Activated CD8-positive, alpha-beta T cell treated with anti-CD3 and anti-CD28 coated beads, Interleukin-2, amount 10 ng/mL, durations not matched to agents 7 days and 5 days (primary cell): ENCODE results near the gene PCCA. TPM values are rescaled to one million over a fixed set of nuclear protein-coding genes. Genes with fewer than 3 reads are reported as not detected.

Experiments
- ATAC-seq: fragments of 150-1000 bp; cut with Tn5 transposase; one replicate; pipeline ENCODE4 v1.10.0; 2021; ENCODE audit warnings: moderate library complexity
- CTCF ChIA-PET: fragments of 350-600 bp; sonication (Branson Sonifier 250); formaldehyde crosslinking; loops from one replicate; lab custom pipeline; 2021; ENCODE audit warnings: antibody characterized with exemption; lab: Charles Lee
- POLR2A ChIA-PET: fragments of 350-600 bp; sonication (Branson Sonifier 250); formaldehyde crosslinking; loops from one replicate; lab custom pipeline; 2021; ENCODE audit warnings: antibody characterized with exemption; lab: Charles Lee
- DNase-seq: peaks from one replicate; pipeline ENCODE4 v3.0.0-alpha.2; 2020
- H3K27ac Mint-ChIP-seq: one replicate; pipeline ENCODE4 v1.8.0; 2021; ENCODE audit warnings: mild to moderate bottlenecking, mixed read lengths
- H3K27me3 Mint-ChIP-seq: one replicate; pipeline ENCODE4 v1.8.0; 2021; ENCODE audit warnings: low read depth, mixed read lengths
- H3K36me3 Mint-ChIP-seq: one replicate; pipeline ENCODE4 v1.8.0; 2021; ENCODE audit warnings: low read depth, mixed read lengths
- H3K4me1 Mint-ChIP-seq: one replicate; pipeline ENCODE4 v1.8.0; 2021; ENCODE audit warnings: low read depth, mixed read lengths
- H3K4me3 Mint-ChIP-seq: one replicate; pipeline ENCODE4 v1.8.0; 2021; ENCODE audit warnings: mild to moderate bottlenecking, mixed read lengths
- H3K9me3 Mint-ChIP-seq: one replicate; pipeline ENCODE4 v1.8.0; 2022; ENCODE audit warnings: mixed read lengths; ENCODE audit not compliant: insufficient read depth
- total RNA-seq, 2 experiments: library from RNA; stranded (reverse); gene quantifications; one replicate each; pipeline ENCODE4 v1.2.3, GENCODE V29; 2021

Gene PCCA
- total RNA-seq, 2 experiments from 2014 or later, result 11.4 to 12.2 TPM

DNA sequence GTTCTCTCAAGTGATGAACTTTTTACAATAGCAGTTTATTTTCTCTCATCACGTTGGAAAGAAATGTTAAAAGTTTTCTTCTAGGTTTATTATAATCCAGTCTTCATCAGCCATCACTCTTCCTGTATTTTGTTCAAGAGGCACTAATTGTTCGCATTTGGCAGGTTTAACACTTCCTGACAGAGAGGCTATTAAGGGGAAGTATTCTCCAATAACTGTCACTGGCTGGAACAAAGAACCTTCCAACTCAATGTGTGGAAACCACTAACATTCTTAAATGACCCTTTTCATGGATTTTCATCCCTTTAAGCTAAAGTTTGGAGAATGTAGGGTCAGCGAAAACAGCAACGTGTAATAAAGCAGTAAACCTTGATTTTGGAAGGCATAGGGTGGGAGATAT lies 145.1 kb downstream of the PCCA start:
- no peak overlapping the region for H3K4me3 Mint-ChIP-seq
- ATAC-seq (no peak), DNase-seq (no peak)
- H3K9me3 Mint-ChIP-seq, result no peaks in the 10 kb centered on the region
- POLR2A ChIA-PET, result no interaction called here
- no peaks in the 10 kb centered on the region for H3K27me3 Mint-ChIP-seq
- CTCF ChIA-PET, result interaction anchor here (1.2 to 2.2 kb wide), 7 partner anchors 9 to 578 kb away, joined by 3 to 18 read pairs (median 6); no protein-coding TSS in a partner anchor
- peaks cover 4% of the 10 kb centered on the region for H3K4me1 Mint-ChIP-seq
- H3K27ac Mint-ChIP-seq, result no peak overlapping the region
- no peaks in the 10 kb centered on the region for H3K36me3 Mint-ChIP-seq

DNA sequence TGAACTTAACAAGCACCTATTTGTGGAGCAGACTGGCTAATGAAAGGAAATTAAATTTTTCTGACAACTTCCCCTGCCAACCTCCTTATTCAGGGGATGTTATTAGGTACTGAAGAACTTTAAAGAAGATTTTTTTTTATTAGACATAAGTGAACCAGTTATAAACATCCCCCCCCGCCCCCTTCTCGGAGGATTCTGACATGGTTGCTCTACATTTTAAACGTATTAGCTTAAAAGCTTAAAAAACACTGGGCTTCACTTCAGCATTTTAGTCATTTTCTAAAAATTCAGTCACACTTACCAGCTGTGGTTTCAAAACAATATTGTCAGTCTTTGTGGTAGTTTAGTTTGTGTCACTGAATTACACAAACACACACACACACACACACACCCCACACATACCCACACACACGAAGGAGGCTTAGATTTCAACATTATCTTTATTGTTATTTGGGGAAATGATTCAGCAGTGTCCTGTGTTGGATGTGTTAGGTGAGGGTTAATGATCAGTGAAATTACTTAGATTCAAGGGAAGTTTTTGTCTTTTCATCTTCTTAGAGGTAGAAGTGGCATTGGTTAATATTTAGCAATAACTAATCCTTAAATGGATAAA lies 145.7 kb downstream of the PCCA start:
- H3K9me3 Mint-ChIP-seq, result no peaks in the 10 kb centered on the region
- no peak for DNase-seq

DNA sequence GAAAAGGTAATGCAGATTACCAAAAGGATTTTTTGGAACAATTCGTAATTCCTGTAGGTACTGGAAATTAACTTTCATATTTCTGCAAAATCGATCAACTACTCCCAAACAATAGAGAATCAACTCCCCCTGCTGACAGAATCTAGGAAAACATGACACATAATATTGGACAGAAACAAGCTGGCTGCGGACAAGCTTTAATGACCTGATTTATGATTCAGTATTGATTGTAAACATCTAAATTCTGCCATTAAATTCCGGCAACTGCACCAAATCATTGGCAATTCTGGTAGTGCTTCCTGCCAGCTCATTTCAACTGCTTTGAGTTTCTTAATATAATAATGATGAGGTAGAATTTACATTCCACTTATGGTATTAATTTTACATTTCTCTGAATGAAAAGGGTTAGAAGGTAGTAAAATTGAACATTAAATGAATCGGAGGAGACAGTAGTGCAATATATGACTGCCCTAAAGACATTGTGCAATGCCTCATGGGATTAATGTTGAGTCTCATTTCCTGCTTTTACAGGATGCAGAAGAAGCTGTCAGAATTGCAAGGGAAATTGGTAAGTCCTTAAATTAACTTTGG lies 146.5 kb downstream of the PCCA start:
- Mint-ChIP-seq H3K36me3 (no peaks in the 10 kb centered on the region), H3K27ac (no peak overlapping the region), H3K9me3 (no peaks in the 10 kb centered on the region), H3K4me1 (peaks cover 4% of the 10 kb centered on the region), H3K4me3 (no peak overlapping the region), H3K27me3 (no peaks in the 10 kb centered on the region)
- DNase-seq (peak; percentile 31), ATAC-seq (no peak)
- POLR2A ChIA-PET, result no interaction called here
- CTCF ChIA-PET, result interaction anchor here (0.5 to 2.6 kb wide), 22 partner anchors 10 to 635 kb away, joined by 3 to 23 read pairs (median 3); no protein-coding TSS in a partner anchor

More for the DNA sequence above, 145.7 kb downstream of the PCCA start:
- Mint-ChIP-seq H3K27ac (no peak overlapping the region), H3K4me3 (no peak overlapping the region), H3K36me3 (no peaks in the 10 kb centered on the region), H3K27me3 (no peaks in the 10 kb centered on the region), H3K4me1 (peaks cover 4% of the 10 kb centered on the region)
- POLR2A ChIA-PET, result no interaction called here
- CTCF ChIA-PET, result interaction anchor here (0.9 to 2.6 kb wide), 15 partner anchors 10 to 581 kb away, joined by 3 to 23 read pairs (median 4); no protein-coding TSS in a partner anchor
- no peak for ATAC-seq

DNA sequence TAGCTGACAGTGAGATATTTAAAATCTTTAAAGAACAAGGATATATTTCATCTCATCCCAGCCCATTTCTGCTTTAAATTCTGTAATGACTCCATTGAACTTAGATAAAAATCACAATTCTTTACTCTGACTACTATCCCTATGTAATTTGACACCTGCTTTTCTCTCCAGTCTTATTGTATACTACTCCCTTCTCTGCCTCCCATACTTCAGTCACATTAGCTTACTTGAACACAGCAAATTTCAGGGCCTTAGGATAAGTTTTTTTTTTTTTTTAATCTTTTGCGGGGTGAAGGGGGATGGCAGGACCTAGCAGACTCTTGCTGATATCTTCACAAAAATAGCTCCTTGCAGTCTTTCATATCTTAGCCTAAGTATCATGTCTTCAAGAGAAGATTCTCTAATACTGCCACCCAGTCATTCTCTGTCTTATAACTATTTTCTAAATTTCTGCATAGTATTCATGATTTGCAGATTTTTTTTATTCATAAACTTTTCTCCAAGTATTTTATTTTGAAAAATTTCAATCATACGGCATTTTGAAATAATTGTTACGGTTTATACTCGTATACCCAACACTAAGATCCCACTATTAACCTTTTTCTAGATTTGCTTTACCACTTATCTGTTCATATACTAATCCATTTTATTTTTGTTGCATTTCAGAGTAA lies 151.4 kb downstream of the PCCA start:
- Mint-ChIP-seq H3K36me3 (no peaks in the 10 kb centered on the region), H3K4me1 (peaks cover 3% of the 10 kb centered on the region), H3K9me3 (no peaks in the 10 kb centered on the region), H3K4me3 (no peak overlapping the region), H3K27ac (no peak overlapping the region), H3K27me3 (no peaks in the 10 kb centered on the region)
- POLR2A ChIA-PET, result interaction anchor here (0.6 kb wide), 1 partner anchor 59 kb away, joined by 3 read pairs; no protein-coding TSS in a partner anchor
- DNase-seq (no peak), ATAC-seq (no peak)
- CTCF ChIA-PET, result interaction anchor here (1.8 kb wide), 1 partner anchor 275 kb away, joined by 8 read pairs; no protein-coding TSS in a partner anchor

DNA sequence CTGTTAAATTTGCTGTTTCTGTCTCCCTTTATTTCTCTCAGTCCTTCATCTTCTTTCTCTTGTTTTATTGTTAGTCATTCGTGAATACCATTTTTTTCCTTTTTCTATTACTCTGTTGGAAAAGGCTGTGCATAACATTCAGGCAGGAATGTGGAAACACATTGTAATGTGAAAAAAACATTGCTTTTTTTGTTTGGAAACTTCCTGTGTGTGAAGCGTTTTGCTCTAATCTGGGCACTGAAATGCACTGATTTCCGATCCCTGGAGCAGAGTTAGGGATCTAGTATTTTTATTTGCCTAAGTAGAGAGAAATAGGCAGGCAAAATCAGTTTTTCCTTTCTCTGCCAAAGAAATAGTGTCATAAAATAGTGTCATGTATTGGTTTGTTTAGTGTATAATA lies 155.5 kb downstream of the PCCA start:
- Mint-ChIP-seq H3K9me3 (peaks cover 4% of the 10 kb centered on the region), H3K27ac (no peak overlapping the region), H3K36me3 (peaks cover 8% of the 10 kb centered on the region), H3K4me1 (no peaks in the 10 kb centered on the region), H3K4me3 (no peak overlapping the region), H3K27me3 (no peaks in the 10 kb centered on the region)
- POLR2A ChIA-PET, result no interaction called here
- ATAC-seq (no peak), DNase-seq (no peak)
- CTCF ChIA-PET, result no interaction called here

DNA sequence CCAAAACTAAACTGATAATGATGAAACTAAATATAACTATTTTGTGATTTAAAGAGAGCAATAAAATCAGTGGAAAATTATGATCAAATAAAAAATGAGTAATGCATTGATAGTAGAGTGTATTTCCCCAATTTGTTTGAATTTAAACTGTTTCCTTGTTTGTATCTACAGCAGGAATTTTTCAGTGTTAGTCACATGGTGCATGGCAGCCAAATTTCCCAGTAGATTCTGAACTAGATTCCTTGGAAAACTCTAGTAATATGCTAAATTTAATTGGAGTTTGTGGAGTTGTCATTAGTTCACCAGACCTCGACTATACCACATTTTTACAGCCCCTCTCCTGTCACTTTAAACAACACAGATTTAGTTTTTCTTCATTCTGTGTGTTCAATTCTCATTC lies 156.2 kb downstream of the PCCA start:
- DNase-seq (no peak), ATAC-seq (no peak)
- H3K4me3 Mint-ChIP-seq, result no peak overlapping the region
- no peaks in the 10 kb centered on the region for H3K27me3 Mint-ChIP-seq
- H3K36me3 Mint-ChIP-seq, result peaks cover 8% of the 10 kb centered on the region
- POLR2A ChIA-PET, result no interaction called here
- H3K4me1 Mint-ChIP-seq, result no peaks in the 10 kb centered on the region
- H3K9me3 Mint-ChIP-seq, result peaks cover 4% of the 10 kb centered on the region
- CTCF ChIA-PET, result no interaction called here
- no peak overlapping the region for H3K27ac Mint-ChIP-seq

DNA sequence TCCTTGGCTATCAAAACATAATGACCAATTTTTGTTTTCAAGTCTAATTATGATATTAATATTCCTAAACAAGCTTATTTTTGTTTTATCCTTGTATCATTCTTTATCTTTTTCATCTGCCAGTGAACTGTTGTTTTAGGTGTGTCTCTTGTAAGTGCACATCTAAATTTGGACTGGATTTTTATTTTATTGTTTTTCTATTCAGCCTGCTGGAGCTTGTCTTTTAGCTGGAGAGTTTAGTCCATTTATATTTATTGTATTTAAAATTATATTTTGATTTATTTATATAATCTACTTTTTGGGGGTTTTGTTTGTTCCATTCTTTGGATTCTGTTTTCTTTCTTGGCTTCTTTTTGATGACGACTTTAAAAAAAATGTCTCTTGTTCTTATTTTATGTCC lies 159.0 kb downstream of the PCCA start:
- CTCF ChIA-PET, result interaction anchor here (1.0 kb wide), 1 partner anchor 637 kb away, joined by 3 read pairs; no protein-coding TSS in a partner anchor
- ATAC-seq (no peak), DNase-seq (no peak)
- Mint-ChIP-seq H3K27ac (no peak overlapping the region), H3K27me3 (no peaks in the 10 kb centered on the region), H3K4me1 (no peaks in the 10 kb centered on the region), H3K36me3 (peaks cover 8% of the 10 kb centered on the region), H3K9me3 (peaks cover 4% of the 10 kb centered on the region), H3K4me3 (no peak overlapping the region)
- POLR2A ChIA-PET, result no interaction called here

DNA sequence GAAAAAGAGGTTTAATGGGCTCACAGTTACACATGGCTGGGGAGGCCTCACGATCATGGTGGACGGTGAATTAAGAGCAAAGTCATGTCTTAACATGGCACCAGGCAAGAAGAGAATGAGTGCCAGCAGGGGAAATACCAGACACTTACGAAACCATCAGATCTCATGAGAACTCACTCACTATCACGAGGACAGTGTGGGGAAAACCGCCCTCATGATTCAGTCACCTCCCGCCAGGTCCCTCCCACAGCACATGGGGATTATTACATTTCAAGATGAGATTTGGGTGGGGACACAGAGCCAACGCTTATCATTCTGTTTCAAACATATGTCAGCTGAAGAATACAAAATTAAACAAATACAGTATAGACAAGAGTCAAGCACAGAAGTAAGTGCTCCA lies 165.1 kb downstream of the PCCA start:
- ChIA-PET POLR2A (no interaction called here), CTCF (no interaction called here)
- no peak overlapping the region for H3K4me3 Mint-ChIP-seq
- DNase-seq (no peak), ATAC-seq (no peak)
- H3K27me3 Mint-ChIP-seq, result no peaks in the 10 kb centered on the region
- no peaks in the 10 kb centered on the region for H3K36me3 Mint-ChIP-seq
- no peak overlapping the region for H3K27ac Mint-ChIP-seq
- H3K9me3 Mint-ChIP-seq, result no peaks in the 10 kb centered on the region
- peaks cover 5% of the 10 kb centered on the region for H3K4me1 Mint-ChIP-seq

DNA sequence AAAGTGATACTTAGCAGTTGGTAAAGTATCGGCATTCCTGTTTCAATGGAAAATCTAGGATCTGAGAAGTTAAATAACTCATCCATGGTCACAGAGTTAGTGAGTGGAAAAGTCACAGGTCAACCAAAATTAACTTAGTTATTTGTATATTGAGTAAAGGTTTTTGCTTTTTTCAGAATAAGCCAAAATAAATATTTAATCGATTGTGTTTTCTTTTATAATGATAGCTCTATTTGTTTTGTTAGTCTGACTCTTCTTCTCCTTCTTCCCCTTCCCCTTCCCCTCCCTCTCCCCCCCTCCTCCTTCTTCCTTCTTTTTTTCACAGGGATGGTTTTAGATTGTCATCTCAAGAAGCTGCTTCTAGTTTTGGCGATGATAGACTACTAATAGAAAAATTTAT lies 173.5 kb downstream of the PCCA start:
- no peaks in the 10 kb centered on the region for H3K4me1 Mint-ChIP-seq
- CTCF ChIA-PET, result no interaction called here

DNA sequence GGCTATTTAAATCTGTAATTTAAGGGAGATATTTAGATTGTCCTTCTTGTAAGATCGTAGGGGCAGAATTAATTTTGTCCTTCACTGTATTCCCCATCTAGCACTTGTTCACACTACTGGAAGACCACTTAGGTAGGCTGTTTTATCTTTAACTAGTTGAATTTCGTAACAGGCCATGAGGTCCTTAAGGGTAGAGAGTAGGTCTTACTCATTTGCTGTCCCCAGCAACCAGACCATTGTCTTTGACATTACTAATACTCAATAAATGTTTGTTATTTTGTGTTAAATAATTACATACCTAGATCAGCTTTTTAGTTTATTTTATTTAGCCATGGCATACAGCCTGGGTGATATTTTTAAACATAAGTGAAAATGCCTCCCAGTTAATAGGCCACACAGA lies 177.1 kb downstream of the PCCA start:
- Mint-ChIP-seq H3K27me3 (no peaks in the 10 kb centered on the region), H3K4me3 (no peak overlapping the region), H3K27ac (no peak overlapping the region), H3K9me3 (no peaks in the 10 kb centered on the region), H3K4me1 (no peaks in the 10 kb centered on the region), H3K36me3 (no peaks in the 10 kb centered on the region)
- no peak for DNase-seq
- ATAC-seq, result no peak
- POLR2A ChIA-PET, result no interaction called here
- CTCF ChIA-PET, result interaction anchor here (1.3 kb wide), 1 partner anchor 350 kb away, joined by 3 read pairs; no protein-coding TSS in a partner anchor

More for the DNA sequence above, 173.5 kb downstream of the PCCA start:
- no peak for DNase-seq
- Mint-ChIP-seq H3K36me3 (no peaks in the 10 kb centered on the region), H3K4me3 (no peak overlapping the region), H3K27ac (no peak overlapping the region), H3K27me3 (no peaks in the 10 kb centered on the region), H3K9me3 (no peaks in the 10 kb centered on the region)
- ATAC-seq, result no peak
- POLR2A ChIA-PET, result no interaction called here

DNA sequence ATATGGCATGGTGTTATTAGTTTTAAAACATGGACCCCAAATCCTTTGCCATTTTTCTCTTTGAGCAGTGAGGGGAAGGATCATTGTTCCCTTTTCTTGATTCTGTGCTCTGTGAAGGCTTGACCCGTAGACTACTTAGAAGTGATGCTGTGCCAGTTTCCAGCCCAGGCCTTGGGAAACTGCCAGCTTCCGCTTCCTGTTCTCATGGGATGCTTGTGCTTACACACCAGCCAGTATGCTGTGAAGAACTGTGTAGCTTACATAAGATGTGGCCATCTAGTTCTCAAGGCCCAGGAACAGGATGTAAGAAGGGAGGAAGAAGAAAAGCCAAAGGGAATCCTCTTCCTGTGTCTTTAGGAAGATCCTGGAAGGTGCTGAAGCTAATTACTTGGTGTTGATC lies 180.9 kb downstream of the PCCA start:
- Mint-ChIP-seq H3K36me3 (peaks cover 2% of the 10 kb centered on the region), H3K27ac (no peak overlapping the region), H3K27me3 (no peaks in the 10 kb centered on the region), H3K4me1 (no peaks in the 10 kb centered on the region), H3K4me3 (no peak overlapping the region), H3K9me3 (no peaks in the 10 kb centered on the region)
- ChIA-PET CTCF (interaction anchor here (1.0 kb wide), 1 partner anchor 245 kb away, joined by 3 read pairs; no protein-coding TSS in a partner anchor), POLR2A (interaction anchor here (1.6 kb wide), 1 partner anchor 15 kb away, joined by 4 read pairs; no protein-coding TSS in a partner anchor)
- ATAC-seq, result no peak
- no peak for DNase-seq

DNA sequence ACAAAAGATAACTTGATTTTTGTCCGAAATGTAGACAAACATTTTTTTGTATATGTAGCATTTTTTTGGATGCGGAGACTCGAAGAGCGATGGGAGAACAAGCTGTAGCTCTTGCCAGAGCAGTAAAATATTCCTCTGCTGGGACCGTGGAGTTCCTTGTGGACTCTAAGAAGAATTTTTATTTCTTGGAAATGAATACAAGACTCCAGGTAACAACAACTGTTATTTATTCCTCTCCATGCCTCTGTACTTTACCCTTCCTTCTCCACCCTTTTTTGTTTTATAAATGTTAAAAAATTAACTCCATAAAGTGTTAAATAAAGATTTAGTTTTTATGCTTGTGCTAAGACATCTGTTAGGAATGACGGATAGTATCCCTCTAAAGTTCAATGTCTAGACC lies 184.2 kb downstream of the PCCA start:
- Mint-ChIP-seq H3K27ac (no peak overlapping the region), H3K27me3 (no peaks in the 10 kb centered on the region), H3K36me3 (peaks cover 5% of the 10 kb centered on the region), H3K9me3 (no peaks in the 10 kb centered on the region), H3K4me3 (no peak overlapping the region), H3K4me1 (no peaks in the 10 kb centered on the region)
- CTCF ChIA-PET, result no interaction called here
- no peak for ATAC-seq
- no peak for DNase-seq
- POLR2A ChIA-PET, result no interaction called here
